COLO829 (cell line): ENCODE data around the gene POLR3GL.
"Not testable (repeated sequence)": the region's sequence is repeated elsewhere in the genome, so short reads cannot be mapped to it uniquely, and the experiment has no call there.

ENCODE experiments used
- DNase-seq: peaks from one replicate; pipeline ENCODE4 v3.0.0; 2012; ENCODE audit warnings: low spot score

POLR3GL gene

DNA sequence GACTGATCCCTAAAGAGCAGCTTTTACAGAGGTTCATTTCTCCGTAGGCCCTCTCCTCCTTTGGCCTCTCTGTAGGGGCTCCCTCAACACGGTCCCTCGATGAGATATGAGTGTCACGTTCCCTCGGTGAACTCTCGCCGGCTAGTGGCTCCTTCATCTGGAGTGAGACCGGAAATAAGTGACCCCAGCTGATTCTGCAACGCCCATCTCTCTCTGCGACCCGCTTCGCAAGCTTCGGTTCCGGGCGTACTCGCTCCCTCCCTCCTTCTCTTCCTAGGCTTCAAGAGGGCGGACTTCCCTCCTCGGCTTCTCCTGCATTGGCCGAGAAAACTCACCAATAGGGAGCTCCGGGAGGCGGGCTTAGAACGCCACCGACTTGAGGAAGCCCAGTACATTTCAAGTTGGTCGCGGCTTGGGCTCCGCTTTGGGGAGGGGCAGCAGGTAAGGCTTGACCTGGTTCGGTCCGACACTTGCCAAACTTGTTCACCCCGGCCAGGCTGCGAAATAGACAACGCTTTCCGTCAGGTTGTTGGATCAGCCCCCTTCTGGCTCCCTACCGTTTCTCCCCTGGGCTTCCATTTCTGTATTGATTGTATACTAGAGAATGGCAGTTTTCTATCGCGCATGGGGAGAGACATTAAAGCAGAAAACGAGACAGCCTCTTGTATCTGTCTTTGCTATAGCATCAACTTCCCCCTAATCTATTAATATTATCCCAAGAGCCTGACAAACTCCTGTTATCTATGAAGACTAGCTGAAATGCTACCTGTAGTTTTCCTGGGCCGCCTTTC lies at the start of gene POLR3GL, which contains the start of gene ANKRD34A:
Gene POLR3GL, plus strand, starts transcription at position 363 of the 791 bp plus-strand sequence. CDS start 10,176 bp downstream, outside the sequence.
Gene ANKRD34A, minus strand, starts transcription at position 248 of the 791 bp plus-strand sequence. CDS start 2,816 bp downstream, outside the sequence.
- DNase-seq = peak; percentile 90

GRCh38 chr1:145916745-145917144 lies 47.7 kb upstream of the POLR3GL start:
- no peak for DNase-seq

DNA sequence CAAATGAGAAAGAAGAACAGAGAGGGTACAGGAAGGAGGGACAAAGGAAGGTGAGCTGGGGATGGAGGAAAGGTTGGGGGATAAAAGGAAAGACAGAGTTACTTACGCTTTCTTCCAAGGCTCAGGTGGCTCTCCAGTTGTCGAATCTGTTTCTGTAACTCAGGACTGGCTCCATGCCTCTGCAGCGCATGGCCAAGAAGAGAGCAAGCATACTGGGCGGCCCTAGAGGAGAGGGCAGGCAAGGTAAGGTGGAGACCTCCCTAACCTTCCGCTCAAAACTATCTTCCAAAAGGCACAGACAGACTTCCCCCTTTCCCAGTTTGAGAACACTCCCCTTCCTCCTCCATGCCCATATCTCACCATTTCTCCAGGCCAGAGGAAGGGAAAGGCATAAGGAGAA lies 46.9 kb upstream of the POLR3GL start:
- DNase-seq = no peak

DNA sequence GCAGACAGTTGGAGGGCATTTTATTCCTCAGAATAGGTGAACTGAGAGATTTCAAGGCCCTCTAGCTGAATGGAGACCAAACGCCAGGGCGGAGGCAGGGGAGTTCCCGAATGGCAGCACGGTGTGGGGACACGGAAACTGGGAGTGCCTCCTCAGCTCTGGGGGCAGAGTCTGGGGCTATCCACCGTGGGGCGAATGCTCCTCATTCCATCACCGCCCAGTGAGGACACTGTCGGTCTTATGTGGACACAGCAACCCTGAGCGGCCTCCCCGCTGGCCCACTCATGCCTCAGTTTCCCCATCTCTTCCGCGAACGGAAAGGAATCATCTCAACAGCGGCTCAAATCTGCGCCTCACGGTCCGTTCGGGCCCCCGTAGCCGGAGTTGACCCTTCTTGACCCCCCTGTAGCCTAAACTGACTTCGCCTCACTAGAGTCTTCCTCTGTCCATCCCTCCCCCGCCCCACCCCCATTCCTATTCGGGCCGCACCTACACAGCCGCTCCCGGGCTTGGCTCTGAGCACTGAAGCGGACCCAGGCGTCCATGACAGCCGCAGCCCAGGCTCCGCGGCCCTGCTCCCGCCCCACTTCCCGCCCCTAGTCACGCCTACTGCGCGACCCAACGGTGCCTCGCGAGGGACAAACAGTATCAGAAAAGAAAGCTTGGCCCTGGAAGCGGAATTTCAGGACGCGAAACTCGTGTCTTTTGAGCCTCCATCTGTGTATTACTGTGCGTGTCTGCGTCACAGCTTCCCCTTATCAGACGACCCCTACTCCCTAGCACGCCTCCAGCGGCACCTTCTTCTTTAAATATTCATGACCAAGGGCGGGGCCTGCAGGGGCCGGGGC lies 46.1 kb upstream of the POLR3GL start, which contains the start of gene PEX11B:
Gene PEX11B, minus strand, starts transcription at position 574 of the 848 bp plus-strand sequence. Its CDS starts 29 bp downstream, at position 545.
- DNase-seq = peak; percentile 82

DNA sequence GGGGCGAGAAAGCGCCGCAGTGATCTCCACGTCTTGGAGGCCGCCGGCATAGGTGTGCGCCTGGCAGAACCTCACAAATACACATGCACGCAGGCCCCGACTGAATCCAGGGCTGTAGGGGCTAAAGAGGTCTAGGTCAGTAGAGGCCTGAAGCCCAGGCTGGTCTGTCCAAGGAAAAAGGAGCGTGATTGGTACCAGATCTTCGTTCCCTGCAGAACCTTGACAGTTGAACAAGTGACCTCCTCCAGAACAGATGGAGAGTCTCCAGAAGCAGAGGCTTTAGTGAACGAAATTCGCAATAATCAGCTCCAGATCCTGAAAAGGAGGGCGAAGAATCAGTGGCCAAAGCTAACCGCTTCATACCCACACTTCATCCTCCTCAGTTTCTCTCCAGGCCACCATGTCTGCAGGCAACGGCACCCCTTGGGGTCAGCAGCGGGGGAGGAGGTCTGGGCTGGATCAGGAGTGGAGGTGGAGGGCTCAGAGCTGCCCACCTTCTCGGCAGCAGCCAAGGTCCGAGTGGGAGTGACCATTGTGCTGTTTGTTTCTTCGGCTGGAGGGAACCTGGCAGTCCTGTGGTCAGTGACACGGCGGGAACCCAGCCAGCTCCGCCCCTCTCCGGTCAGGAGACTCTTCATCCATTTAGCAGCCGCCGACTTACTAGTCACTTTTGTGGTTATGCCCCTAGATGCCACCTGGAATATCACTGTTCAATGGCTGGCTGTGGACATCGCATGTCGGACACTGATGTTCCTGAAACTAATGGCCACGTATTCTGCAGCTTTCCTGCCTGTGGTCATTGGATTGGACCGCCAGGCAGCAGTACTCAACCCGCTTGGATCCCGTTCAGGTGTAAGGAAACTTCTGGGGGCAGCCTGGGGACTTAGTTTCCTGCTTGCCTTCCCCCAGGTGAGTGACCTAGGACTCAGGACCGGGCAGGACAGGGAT lies 45.2 kb upstream of the POLR3GL start:
- peak; percentile 50 for DNase-seq

DNA sequence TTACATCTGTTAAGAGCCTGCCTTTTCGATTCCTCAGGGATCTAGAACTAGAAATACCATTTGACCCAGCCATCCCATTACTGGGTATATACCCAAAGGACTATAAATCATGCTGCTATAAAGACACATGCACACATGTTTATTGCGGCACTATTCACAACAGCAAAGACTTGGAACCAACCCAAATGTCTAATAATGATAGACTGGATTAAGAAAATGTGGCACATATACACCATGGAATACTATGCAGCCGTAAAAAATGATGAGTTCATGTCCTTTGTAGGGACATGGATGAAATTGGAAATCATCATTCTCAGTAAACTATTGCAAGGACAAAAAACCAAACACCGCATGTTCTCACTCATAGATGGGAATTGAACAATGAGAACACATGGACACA lies 44.2 kb upstream of the POLR3GL start:
- DNase-seq = not testable (repeated sequence)

- no peak for DNase-seq
Observed at GRCh38 chr1:145922266-145922665, 42.2 kb upstream of the POLR3GL start.

DNA sequence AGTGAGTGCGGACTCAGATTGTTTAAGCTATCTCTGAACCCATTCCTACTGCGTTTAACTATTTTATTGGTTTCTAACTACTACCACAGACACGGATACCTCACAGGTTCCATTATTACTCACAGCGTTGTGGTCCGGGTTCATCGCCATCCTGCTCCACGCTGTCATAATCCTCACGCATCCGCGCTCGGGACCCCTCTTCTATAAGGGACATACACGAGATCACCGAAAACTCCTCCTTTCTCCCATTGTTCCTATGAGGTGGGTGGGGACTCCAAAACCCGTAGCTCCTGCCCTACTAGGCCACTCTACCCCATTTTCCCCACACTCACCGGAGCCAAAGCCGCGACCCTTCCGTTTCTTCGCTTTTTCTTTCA lies 37.8 kb upstream of the POLR3GL start:
- DNase-seq = no peak

DNA sequence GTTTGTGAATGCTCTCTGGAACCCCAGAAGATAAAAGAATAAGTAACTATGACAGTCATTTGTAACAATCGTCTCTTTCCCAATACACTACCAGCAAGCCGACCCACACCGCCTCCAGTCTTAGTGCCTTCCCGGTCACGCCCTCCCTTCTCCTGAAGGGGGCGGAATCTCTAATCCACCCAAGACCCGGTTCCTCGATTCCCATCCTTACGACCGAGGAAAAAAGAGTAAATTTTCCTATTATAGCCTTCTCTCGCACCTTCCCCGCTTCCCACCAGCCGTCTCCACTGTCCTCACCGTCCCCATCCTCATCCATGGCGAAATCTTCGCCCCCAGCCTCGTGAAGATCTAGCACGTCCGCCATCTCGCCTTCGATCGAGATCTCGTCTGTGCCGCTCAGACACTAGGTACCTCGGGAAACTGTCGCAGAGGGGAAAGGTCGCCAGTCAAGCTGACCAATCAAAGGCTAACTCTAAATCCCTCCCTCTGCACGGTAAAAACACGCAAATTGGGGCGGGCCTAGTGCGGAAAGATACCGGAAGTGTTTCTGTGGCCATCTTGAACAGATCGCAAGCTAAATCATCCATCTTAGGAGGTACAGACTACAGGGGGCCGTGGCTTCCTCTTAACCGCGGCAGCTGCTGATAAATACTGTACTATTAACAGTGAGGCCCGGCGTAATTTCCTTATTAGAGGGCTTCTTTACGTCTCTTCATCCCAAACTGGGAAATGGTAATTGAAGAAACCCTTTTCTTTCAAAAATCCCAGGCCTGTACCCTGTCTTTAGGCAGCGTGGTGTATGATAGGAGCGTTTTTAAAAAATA lies 37.2 kb upstream of the POLR3GL start, which contains the start of gene RBM8A:
Gene RBM8A, minus strand, starts transcription at position 422 of the 824 bp plus-strand sequence. Its CDS starts 58 bp downstream, at position 364.
- peak; percentile 92 for DNase-seq

- DNase-seq = no peak
Observed at GRCh38 chr1:145927916-145928643, 36.4 kb upstream of the POLR3GL start.

GRCh38 chr1:145932522-145933009 lies 31.9 kb upstream of the POLR3GL start:
- not testable (repeated sequence) for DNase-seq

- DNase-seq = peak; percentile 53
Observed at GRCh38 chr1:145935708-145936107, 28.8 kb upstream of the POLR3GL start.

GRCh38 chr1:145936247-145936646 lies 28.2 kb upstream of the POLR3GL start:
- DNase-seq = peak; percentile 78

- no peak for DNase-seq
Observed at GRCh38 chr1:145937436-145937835, 27.1 kb upstream of the POLR3GL start.

DNA sequence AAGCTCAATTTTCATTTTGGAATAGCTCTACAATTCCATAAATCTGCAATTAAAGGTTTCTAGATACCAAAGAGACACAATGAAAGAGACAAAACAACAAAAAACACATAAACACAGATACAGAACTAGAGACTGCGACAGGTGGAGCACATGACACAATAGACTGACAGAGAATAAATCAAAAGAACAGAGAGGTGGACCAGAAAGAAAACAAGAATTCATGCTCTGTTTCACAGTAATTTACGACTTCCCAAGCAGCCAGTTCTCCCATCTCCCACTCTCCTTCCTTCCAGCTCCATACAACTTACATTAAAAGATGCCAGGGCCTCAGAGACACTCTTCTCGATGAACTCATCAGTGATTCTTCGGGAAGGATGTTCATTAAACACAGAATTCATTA lies 22.1 kb upstream of the POLR3GL start:
- no peak for DNase-seq

DNA sequence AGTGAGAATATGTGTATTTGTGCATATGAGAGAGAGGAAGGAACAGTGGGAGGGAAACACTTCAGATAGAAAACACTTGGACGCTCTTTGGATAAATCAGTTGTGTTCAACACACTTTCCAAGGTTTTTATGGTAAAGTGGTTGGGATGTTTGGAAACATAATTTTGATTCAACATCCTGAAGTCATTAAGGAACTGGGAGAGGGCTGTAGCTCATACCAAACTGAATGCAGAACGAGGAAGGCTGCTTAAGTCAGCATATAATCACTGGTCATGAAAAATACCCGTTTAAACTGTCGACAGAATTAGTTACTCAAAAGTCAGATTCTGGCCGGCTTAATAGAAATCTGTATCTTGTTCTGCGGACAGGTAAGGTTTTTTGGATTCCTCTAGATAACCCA lies 21.6 kb upstream of the POLR3GL start:
- no peak for DNase-seq

DNA sequence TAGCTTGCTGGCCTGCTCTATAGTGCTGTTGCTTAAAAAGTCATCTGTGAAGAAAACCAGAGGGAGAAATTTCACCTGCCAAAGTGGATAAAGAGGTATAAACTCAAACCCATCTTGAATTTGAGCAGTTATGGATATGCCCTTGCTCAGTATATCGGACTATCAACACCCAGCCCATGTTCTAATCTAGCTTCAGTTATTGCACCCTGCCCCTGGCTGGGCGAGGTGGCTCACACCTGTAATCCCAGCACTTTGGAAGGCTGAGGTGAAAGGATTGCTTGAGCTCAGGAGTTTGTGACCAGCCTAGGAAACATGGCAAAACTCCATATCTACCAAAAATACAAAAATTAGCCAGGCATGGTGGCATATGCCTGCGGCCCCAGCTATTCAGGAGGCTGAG lies 20.0 kb upstream of the POLR3GL start:
- DNase-seq = no peak

GRCh38 chr1:145946477-145946986 lies 18.0 kb upstream of the POLR3GL start:
- no peak for DNase-seq

- no peak for DNase-seq
Observed at GRCh38 chr1:145947551-145947950, 16.9 kb upstream of the POLR3GL start.
